Measurements from ENCODE around the gene VPS13A. TPM values are rescaled to one million over a fixed set of nuclear protein-coding genes. Genes with fewer than 3 reads are reported as not detected.

Gene VPS13A
- total and polyA plus RNA-seq, 4 donors: 2.4 to 45.1 (median 22.6) TPM

- Histone ChIP-seq H3K27me3 (ENCODE audit: control insufficient read depth in 4 of 4, insufficient read depth in 4 of 4, low read length in 3 of 4) (no peaks in the 10 kb centered on the region), H3K27ac (ENCODE audit: low read depth in 1 of 2, low read length in 2 of 2) (no peak overlapping the region), H3K4me3 (ENCODE audit: low read depth in 1 of 3, low read length in 3 of 3) (no peak overlapping the region), H3K9me3 (ENCODE audit: control insufficient read depth in 4 of 4, low read length in 3 of 4) (no peaks in the 10 kb centered on the region), H3K4me1 (ENCODE audit: control insufficient read depth in 4 of 4, insufficient read depth in 4 of 4, low read length in 3 of 4) (no peaks in the 10 kb centered on the region), H3K36me3 (ENCODE audit: control insufficient read depth in 4 of 4, insufficient read depth in 3 of 4, low read depth in 1 of 4, low read length in 3 of 4) (peaks cover 3 to 14% (median 12%) of the 10 kb centered on the region in 4 donors), H3K9ac (ENCODE audit: low read depth in 1 of 2, low read length in 2 of 2) (no peak overlapping the region)
- DNase-seq (ENCODE audit: low spot score): no peak
- WGBS: 99% methylated on average over 3 of the region's 3 CpGs
- TF ChIP-seq NR2F2 (IDR thresholded peaks at IDR 0.05): no peak
- TF ChIP-seq YY1 (IDR thresholded peaks at IDR 0.05): no peak
- no peak for TF ChIP-seq RXRA (IDR thresholded peaks at IDR 0.05)
- no peak for TF ChIP-seq ATF3 (IDR thresholded peaks at IDR 0.05)
- TF ChIP-seq ZBTB33 (IDR thresholded peaks at IDR 0.05): no peak
- TF ChIP-seq REST (IDR thresholded peaks at IDR 0.05): no peak
- TF ChIP-seq TAF1 (conservative IDR thresholded peaks at IDR 0.05): no peak
- TF ChIP-seq FOXA1 (IDR thresholded peaks at IDR 0.05): no peak
- no peak for TF ChIP-seq JUND (IDR thresholded peaks at IDR 0.05)
These were observed 196.9 kb downstream of the VPS13A start for GRCh38 chr9:77374266-77374665.

- Histone ChIP-seq H3K4me3 (ENCODE audit: low read depth in 1 of 3, low read length in 3 of 3) (no peak overlapping the region), H3K27me3 (ENCODE audit: control insufficient read depth in 4 of 4, insufficient read depth in 4 of 4, low read length in 3 of 4) (no peaks in the 10 kb centered on the region), H3K9ac (ENCODE audit: low read depth in 1 of 2, low read length in 2 of 2) (no peak overlapping the region), H3K4me1 (ENCODE audit: control insufficient read depth in 4 of 4, insufficient read depth in 4 of 4, low read length in 3 of 4) (no peaks in the 10 kb centered on the region), H3K9me3 (ENCODE audit: control insufficient read depth in 4 of 4, low read length in 3 of 4) (no peaks in the 10 kb centered on the region), H3K36me3 (ENCODE audit: control insufficient read depth in 4 of 4, insufficient read depth in 3 of 4, low read depth in 1 of 4, low read length in 3 of 4) (peaks cover 0 to 4% (median 1%) of the 10 kb centered on the region in 4 donors), H3K27ac (ENCODE audit: low read depth in 1 of 2, low read length in 2 of 2) (no peak overlapping the region)
- TF ChIP-seq NR2F2 (IDR thresholded peaks at IDR 0.05): no peak
- TF ChIP-seq MAX (IDR thresholded peaks at IDR 0.05): no peak
- TF ChIP-seq RAD21 (IDR thresholded peaks at IDR 0.05): no peak
- TF ChIP-seq FOXA1 (IDR thresholded peaks at IDR 0.05): no peak
- no peak for TF ChIP-seq SP1 (IDR thresholded peaks at IDR 0.05)
- TF ChIP-seq HNF4G (IDR thresholded peaks at IDR 0.05): no peak
- TF ChIP-seq FOXA2 (IDR thresholded peaks at IDR 0.05): no peak
- TF ChIP-seq EGR1 (IDR thresholded peaks at IDR 0.05; ENCODE audit: low read depth in 2 of 2): no peak
- TF ChIP-seq RXRA (IDR thresholded peaks at IDR 0.05): no peak
- TF ChIP-seq ZBTB33 (IDR thresholded peaks at IDR 0.05): no peak
- WGBS: 98% methylated on average over 6 of the region's 6 CpGs
- no peak for DNase-seq (ENCODE audit: low spot score)
These were observed 198.7 kb downstream of the VPS13A start for GRCh38 chr9:77375956-77376532.

Data from liver (tissue), 9 donors.